Keratinocyte (primary cell): ENCODE results near the gene FAHD1. TPM values are rescaled to one million over a fixed set of nuclear protein-coding genes. Genes with fewer than 3 reads are reported as not detected.

Experiments used
- DNase-seq: peaks from one replicate; pipeline ENCODE4 v3.0.0-alpha.2; 2011; ENCODE audit warnings: low read depth, missing footprints, low spot score
- FAIRE-seq: peaks from 2 replicates; lab custom pipeline; 2011; peaks lifted over from hg19 to GRCh38; lab: Jason Lieb, UNC
- H2AFZ ChIP-seq: 2 replicates; pipeline ENCODE4 v1.6.0; 2012; ENCODE audit warnings: low read length, control low read depth, inconsistent platforms; ENCODE audit not compliant: control insufficient read depth
- H3K27ac ChIP-seq: 2 replicates; pipeline ENCODE4 v1.5.1; 2011; ENCODE audit warnings: low read length; ENCODE audit not compliant: control insufficient read depth, insufficient read depth
- H3K27me3 ChIP-seq: 3 replicates; pipeline ENCODE4 v1.6.0; 2011; ENCODE audit warnings: low read length; ENCODE audit not compliant: control insufficient read depth, insufficient read depth; ENCODE audit errors: extremely low read depth
- H3K36me3 ChIP-seq, 2 experiments: 2 replicates in 1 of 2; 3 replicates in 1 of 2; pipeline ENCODE4 v1.5.1; 2011; ENCODE audit warnings: low read length in 2 of 2, mild to moderate bottlenecking in 1 of 2; ENCODE audit not compliant: control insufficient read depth in 2 of 2, insufficient read depth in 2 of 2; ENCODE audit errors: extremely low read depth in 1 of 2
- H3K4me1 ChIP-seq: 3 replicates; pipeline ENCODE4 v1.5.1; 2011; ENCODE audit warnings: low read length; ENCODE audit not compliant: control insufficient read depth, insufficient read depth; ENCODE audit errors: extremely low read depth
- H3K4me2 ChIP-seq: 3 replicates; pipeline ENCODE4 v1.6.0; 2011; ENCODE audit warnings: low read depth, low read length; ENCODE audit not compliant: control insufficient read depth, insufficient read depth; ENCODE audit errors: extremely low read depth
- H3K4me3 ChIP-seq, 3 experiments: fragments of 200-600 bp in 1 of 3; sonication (generic) in 1 of 3; 2 replicates in 2 of 3; 3 replicates in 1 of 3; pipeline ENCODE4 v1.5.1; 2011 to 2016; ENCODE audit warnings: low read length in 3 of 3, mild to moderate bottlenecking in 3 of 3, control low read depth in 2 of 3, inconsistent platforms in 1 of 3, low read depth in 1 of 3, mixed read lengths in 1 of 3, mixed run types in 1 of 3, moderate library complexity in 1 of 3; ENCODE audit not compliant: control insufficient read depth in 2 of 3, insufficient read depth in 2 of 3; ENCODE audit errors: extremely low read depth in 1 of 3
- H3K79me2 ChIP-seq: 2 replicates; pipeline ENCODE4 v1.6.0; 2012; ENCODE audit warnings: low read length; ENCODE audit not compliant: control insufficient read depth, insufficient read depth
- H3K9ac ChIP-seq: 3 replicates; pipeline ENCODE4 v1.6.0; 2011; ENCODE audit warnings: low read length; ENCODE audit not compliant: control insufficient read depth, insufficient read depth; ENCODE audit errors: extremely low read depth
- H3K9me1 ChIP-seq: 3 replicates; pipeline ENCODE4 v1.6.0; 2011; ENCODE audit warnings: low read length; ENCODE audit not compliant: control insufficient read depth, insufficient read depth; ENCODE audit errors: extremely low read depth
- H3K9me3 ChIP-seq: 2 replicates; pipeline ENCODE4 v1.5.1; 2012; ENCODE audit warnings: low read depth, low read length; ENCODE audit not compliant: control insufficient read depth
- H4K20me1 ChIP-seq: 3 replicates; pipeline ENCODE4 v1.6.0; 2011; ENCODE audit warnings: low read length; ENCODE audit not compliant: control insufficient read depth, insufficient read depth; ENCODE audit errors: extremely low read depth
- CTCF ChIP-seq, 3 experiments: IDR thresholded peaks in 1 of 3; conservative IDR thresholded peaks in 1 of 3; optimal IDR thresholded peaks in 1 of 3; 2 replicates in 2 of 3; 3 replicates in 1 of 3; pipeline versions ENCODE3 to v1.5.1; 2011; ENCODE audit warnings: low read length in 3 of 3, mild to moderate bottlenecking in 3 of 3, moderate library complexity in 2 of 3, control low read depth in 1 of 3, inconsistent platforms in 1 of 3; ENCODE audit not compliant: insufficient read depth in 2 of 3; ENCODE audit errors: extremely low read depth in 1 of 3
- EZH2 ChIP-seq: IDR thresholded peaks from one replicate; pipeline ENCODE4 v1.6.1; 2012; ENCODE audit warnings: inconsistent platforms, mild to moderate bottlenecking, low read length, moderate library complexity
- dilution Hi-C: fragments of 300-500 bp; cut with MboI; formaldehyde crosslinking; loops from one replicate; pipeline ENCODE4 v1.7.0; 2020; ENCODE audit warnings: low sequenced_read_pairs; ENCODE audit not compliant: extremely low pct_ligation_motif_present
- polyA plus RNA-seq, 5 experiments: library from polyadenylated mRNA; depleted of rRNA in 3 of 5; stranded (reverse) in 3 of 5; stranded (forward) in 1 of 5; unstranded in 1 of 5; fragments of >200 nt; gene quantifications; 1 replicate in 1 of 5; 2 replicates in 3 of 5; 3 replicates in 1 of 5; pipeline versions ENCODE4 v1.2.1 to v1.2.3, GENCODE V29; 2011 to 2012; ENCODE audit warnings: missing spikeins in 2 of 5, low read depth in 1 of 5, low replicate concordance in 1 of 5

Gene FAHD1
- polyA plus RNA-seq, 1 donor (not counting 4 experiments of a cell fraction or from before 2014, with no cell fraction given): 29.4 TPM

GRCh38 chr16:1821861-1822611, 5.0 kb upstream of the FAHD1 start:
- H3K4me1 ChIP-seq: peaks cover 6% of the 10 kb centered on the region
- TF ChIP-seq EZH2 (no peak), CTCF (optimal IDR thresholded peaks at IDR 0.05 in 1 of 3, IDR thresholded peaks at IDR 0.05 in 1 of 3, conservative IDR thresholded peaks at IDR 0.05 in 1 of 3; ENCODE audit: extremely low read depth in 1 of 3, insufficient read depth in 2 of 3, low read length in 3 of 3) (no peak)
- DNase-seq (no peak), FAIRE-seq (no peak)
- dilution Hi-C loops: no loop called here
- no peaks in the 10 kb centered on the region for H3K9me3 ChIP-seq
- no peak overlapping the region for H3K27ac ChIP-seq
- no peak overlapping the region for H3K9ac ChIP-seq
- H3K27me3 ChIP-seq: no peaks in the 10 kb centered on the region
- no peak overlapping the region for H2AFZ ChIP-seq
- no peak overlapping the region for H3K4me2 ChIP-seq
- H3K4me3 ChIP-seq: no peak overlapping the region
- H3K36me3 ChIP-seq: peaks cover 0 to 6% of the 10 kb centered on the region in 2 experiments
- H4K20me1 ChIP-seq: no peaks in the 10 kb centered on the region
- no peaks in the 10 kb centered on the region for H3K9me1 ChIP-seq
- peaks cover under 1% of the 10 kb centered on the region for H3K79me2 ChIP-seq

GRCh38 chr16:1822801-1823200, 4.2 kb upstream of the FAHD1 start:
- Histone ChIP-seq H3K4me3 (no peak overlapping the region), H3K9me1 (no peaks in the 10 kb centered on the region), H3K79me2 (peaks cover 8% of the 10 kb centered on the region), H2AFZ (no peak overlapping the region), H3K36me3 (peaks cover 0 to 4% of the 10 kb centered on the region in 2 experiments), H3K4me2 (no peak overlapping the region), H3K9ac (no peak overlapping the region), H3K9me3 (no peaks in the 10 kb centered on the region), H3K4me1 (peaks cover 6% of the 10 kb centered on the region), H3K27me3 (no peaks in the 10 kb centered on the region), H3K27ac (no peak overlapping the region), H4K20me1 (no peaks in the 10 kb centered on the region)
- TF ChIP-seq EZH2: no peak
- TF ChIP-seq CTCF (optimal IDR thresholded peaks at IDR 0.05 in 1 of 3, IDR thresholded peaks at IDR 0.05 in 1 of 3, conservative IDR thresholded peaks at IDR 0.05 in 1 of 3; ENCODE audit: extremely low read depth in 1 of 3, insufficient read depth in 2 of 3, low read length in 3 of 3): no peak
- no peak for DNase-seq
- FAIRE-seq: no peak
- dilution Hi-C loops: no loop called here
